NCI-H1105 (cell line): ENCODE data around the gene FRYL.
"Not testable (repeated sequence)": the region's sequence is repeated elsewhere in the genome, so short reads cannot be mapped to it uniquely, and the experiment has no call there.

Experiments
- DNase-seq: peaks from one replicate; lab custom pipeline; 2025; lab: John Stamatoyannopoulos, UW

The FRYL gene

GRCh38 chr4:48664938-48665337, 115.1 kb downstream of the FRYL start:
- no peak for DNase-seq

DNA sequence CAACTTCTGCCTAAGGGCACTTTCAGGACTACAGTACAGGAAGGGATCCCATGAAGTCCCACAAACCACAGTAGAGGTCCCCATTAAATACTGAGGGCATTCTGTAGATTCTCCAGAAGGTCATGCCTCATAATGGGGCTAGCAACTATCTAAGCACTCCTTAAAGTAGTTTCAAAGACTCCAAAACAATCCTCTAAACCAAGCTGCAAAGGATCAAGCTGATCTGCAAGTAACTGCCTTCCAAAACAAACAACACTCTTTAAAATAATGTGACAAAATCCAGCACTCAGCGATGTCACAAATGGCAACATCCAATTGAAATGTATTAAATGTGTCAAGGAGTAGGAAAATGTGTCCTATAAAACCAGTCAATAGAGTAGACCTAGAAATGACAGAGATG, 118.7 kb downstream of the FRYL start:
- DNase-seq: no peak

GRCh38 chr4:48660347-48660746, 119.7 kb downstream of the FRYL start:
- DNase-seq: peak; percentile 38

DNA sequence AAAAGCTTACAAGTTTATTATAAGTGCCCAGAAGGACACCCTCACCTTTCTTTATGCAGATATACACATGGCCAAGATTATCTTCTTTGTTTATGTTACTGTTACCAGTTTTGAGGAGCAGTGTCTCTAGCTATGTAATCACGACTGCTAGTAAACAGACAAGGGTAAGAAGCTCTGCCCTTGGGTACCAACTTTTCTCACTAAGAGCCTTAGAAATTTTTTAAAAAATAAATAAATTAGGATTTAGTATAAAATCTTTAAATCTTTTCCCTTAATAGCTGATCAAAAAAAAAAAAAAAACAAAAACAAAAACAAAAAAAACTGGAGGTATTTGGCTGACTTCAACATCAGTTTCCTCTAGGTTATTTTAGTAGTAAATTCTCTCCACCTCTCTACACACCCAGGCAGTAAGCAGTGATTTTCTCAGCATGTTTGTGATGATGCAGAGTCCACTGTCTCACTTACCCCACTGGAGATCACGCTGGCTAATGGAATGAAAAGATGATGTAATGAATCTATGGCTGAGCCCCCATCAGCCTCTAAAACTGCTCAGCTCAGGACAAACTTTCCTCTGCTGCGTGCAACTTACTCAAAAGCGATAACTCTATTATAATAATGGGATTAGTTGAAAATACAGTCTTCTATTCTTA, 125.9 kb downstream of the FRYL start:
- DNase-seq: no peak

- DNase-seq: no peak
Measured at GRCh38 chr4:48653217-48654014, 126.7 kb downstream of the FRYL start.

GRCh38 chr4:48651914-48652313, 128.2 kb downstream of the FRYL start:
- DNase-seq: no peak

DNA sequence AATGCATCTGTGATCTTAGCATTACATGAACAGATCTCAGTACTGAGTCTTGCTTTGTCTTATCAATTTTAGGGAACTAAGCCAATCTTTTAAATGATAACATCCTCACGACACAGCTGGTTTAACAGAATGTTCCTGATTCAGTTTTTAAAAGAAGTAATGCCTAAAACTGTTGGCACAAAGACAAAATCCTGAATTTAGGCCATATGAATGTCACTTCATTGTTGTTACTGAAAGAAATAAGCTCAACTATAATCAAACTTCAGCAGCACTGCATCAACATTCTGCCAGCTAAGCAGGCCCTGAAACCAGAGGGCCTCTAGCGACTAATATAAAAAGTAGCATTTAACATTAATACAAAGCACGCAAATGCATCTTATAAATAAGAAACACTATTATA, 130.6 kb downstream of the FRYL start:
- no peak for DNase-seq

- no peak for DNase-seq
Measured at GRCh38 chr4:48645225-48645794, 134.8 kb downstream of the FRYL start.

- DNase-seq: no peak
Measured at GRCh38 chr4:48642421-48643374, 137.4 kb downstream of the FRYL start.

DNA sequence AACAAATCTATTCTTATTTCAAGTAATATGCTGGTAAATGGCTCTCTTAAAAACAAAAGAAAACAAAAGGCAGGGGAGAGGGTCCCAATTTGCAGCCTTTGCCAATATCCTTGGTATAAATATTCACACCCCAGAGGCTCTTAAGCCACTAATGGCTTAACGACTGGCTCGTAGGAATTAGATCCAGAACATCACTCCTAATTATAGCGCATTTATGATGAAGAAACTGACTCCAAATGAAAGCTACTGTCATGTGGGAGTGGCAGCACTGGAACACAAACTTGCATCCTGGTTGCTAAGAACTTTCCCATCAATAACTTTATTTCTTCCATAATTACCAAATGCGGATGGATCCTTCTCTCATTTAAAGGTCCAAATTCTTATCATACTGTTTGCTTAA, 138.7 kb downstream of the FRYL start:
- DNase-seq: no peak

DNA sequence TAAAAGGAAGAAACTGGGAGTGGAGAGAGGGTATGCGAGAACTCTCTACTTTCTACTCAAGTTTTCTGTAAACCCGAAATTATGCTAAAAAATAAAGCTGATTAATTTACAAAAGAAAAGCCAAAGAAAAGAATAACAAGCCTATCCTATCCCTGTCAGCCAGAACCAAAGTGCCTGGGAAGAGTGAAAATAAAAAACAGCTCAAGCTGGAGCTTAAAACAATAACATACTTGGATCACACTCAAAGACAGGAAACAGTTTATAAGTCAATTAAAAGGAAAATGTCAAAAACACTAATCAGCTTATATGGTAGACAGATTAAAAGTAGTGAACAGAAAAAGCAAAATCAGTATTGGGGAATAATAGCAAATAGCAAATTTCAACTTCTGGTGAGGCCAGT, 139.4 kb downstream of the FRYL start:
- DNase-seq: no peak

GRCh38 chr4:48640225-48640624, 139.9 kb downstream of the FRYL start:
- no peak for DNase-seq

GRCh38 chr4:48639807-48640206, 140.3 kb downstream of the FRYL start:
- DNase-seq: no peak

DNA sequence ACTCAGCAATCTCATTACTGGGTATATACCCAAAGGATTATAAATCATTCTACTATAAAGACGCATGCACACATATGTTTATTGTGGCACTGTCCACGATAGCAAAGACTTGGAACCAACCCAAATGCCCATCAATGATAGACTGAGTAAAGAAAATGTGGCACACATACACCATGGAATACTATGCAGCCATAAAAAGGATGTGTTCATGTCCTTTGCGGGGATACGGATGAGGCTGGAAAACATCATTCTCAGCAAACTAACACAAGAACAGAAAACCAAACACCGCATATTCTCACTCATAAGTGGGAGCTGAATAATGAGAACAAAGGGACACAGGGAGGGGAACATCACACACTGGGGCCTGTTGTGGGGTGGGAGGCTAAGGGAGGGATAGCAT, 141.5 kb downstream of the FRYL start:
- DNase-seq: not testable (repeated sequence)

GRCh38 chr4:48636911-48637310, 143.2 kb downstream of the FRYL start:
- DNase-seq: no peak

GRCh38 chr4:48635980-48636379, 144.1 kb downstream of the FRYL start:
- DNase-seq: no peak

- DNase-seq: no peak
Measured at GRCh38 chr4:48635310-48635709, 144.8 kb downstream of the FRYL start.

- no peak for DNase-seq
Measured at GRCh38 chr4:48634688-48635308, 145.3 kb downstream of the FRYL start.

DNA sequence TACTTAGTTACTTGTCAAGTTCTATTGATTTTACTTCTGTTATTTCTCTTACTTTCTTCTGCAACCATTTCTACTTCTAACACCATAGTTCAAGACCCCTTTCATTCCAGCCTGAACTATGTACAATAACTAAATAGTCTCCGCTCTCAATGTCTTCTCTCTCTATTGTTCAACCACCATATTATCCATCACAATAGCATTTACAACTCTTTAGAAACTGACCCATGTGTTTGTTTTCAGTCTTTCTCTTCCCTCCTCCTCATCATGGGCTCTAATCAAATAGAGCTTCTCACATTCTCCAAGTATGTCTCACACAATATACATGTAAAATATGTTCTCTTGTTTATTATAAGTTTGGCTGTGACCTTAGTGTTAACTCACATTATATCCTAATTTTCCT, 146.4 kb downstream of the FRYL start:
- DNase-seq: no peak

GRCh38 chr4:48629458-48629857, 150.6 kb downstream of the FRYL start:
- no peak for DNase-seq

- DNase-seq: no peak
Measured at GRCh38 chr4:48623182-48623780, 156.8 kb downstream of the FRYL start.
